OCI-LY3 (cell line): ENCODE results near the gene PNN.
"Not testable (repeated sequence)": the region's sequence is repeated elsewhere in the genome, so short reads cannot be mapped to it uniquely, and the experiment has no call there.

Experiments
- H2AFZ ChIP-seq: fragments of 200-600, 300-600 bp; shearing (Covaris generic); 2 replicates; pipeline ENCODE4 v1.6.0; 2014; ENCODE audit warnings: antibody characterized with exemption, low read depth, low read length
- H3K27ac ChIP-seq: fragments of 200-600, 300-600 bp; sonication (generic); 2 replicates; pipeline ENCODE4 v1.5.1; 2014; ENCODE audit warnings: mild to moderate bottlenecking, low read length, moderate library complexity, mixed read lengths
- H3K27me3 ChIP-seq: fragments of 200-600, 300-600 bp; sonication (generic); 2 replicates; pipeline ENCODE4 v1.6.1; 2014; ENCODE audit warnings: low read depth, low read length, mixed read lengths
- H3K36me3 ChIP-seq: fragments of 200-600, 300-600 bp; sonication (generic); replicated peaks from 2 replicates; pipeline ENCODE3; 2014; ENCODE audit warnings: low read depth, low read length, mixed read lengths
- H3K4me1 ChIP-seq: fragments of 300-600, 200-600 bp; sonication (generic); 2 replicates; pipeline ENCODE4 v1.6.1; 2014; ENCODE audit warnings: low read length, mixed read lengths
- H3K4me2 ChIP-seq: fragments of 200-600, 300-600 bp; sonication (generic); 2 replicates; pipeline ENCODE4 v1.6.1; 2014; ENCODE audit warnings: low read length, mixed read lengths
- H3K4me3 ChIP-seq: fragments of 300-600, 200-600 bp; sonication (generic); 2 replicates; pipeline ENCODE4 v1.5.1; 2014; ENCODE audit warnings: antibody characterized with exemption, mild to moderate bottlenecking, low read length, moderate library complexity
- H3K79me2 ChIP-seq: fragments of 300-600, 200-600 bp; shearing (Covaris generic); 2 replicates; pipeline ENCODE4 v1.6.1; 2014; ENCODE audit warnings: mild to moderate bottlenecking, low read length, mixed read lengths
- H3K9ac ChIP-seq: fragments of 300-600, 200-600 bp; shearing (Covaris generic); 2 replicates; pipeline ENCODE4 v1.6.0; 2014; ENCODE audit warnings: mild to moderate bottlenecking, low read length, moderate library complexity
- H3K9me3 ChIP-seq: fragments of 200-600, 300-600 bp; shearing (Covaris generic); 2 replicates; pipeline ENCODE4 v1.6.1; 2014; ENCODE audit warnings: low read length, mixed read lengths; ENCODE audit not compliant: insufficient read depth
- H4K20me1 ChIP-seq: fragments of 200-600, 300-600 bp; sonication (generic); 2 replicates; pipeline ENCODE4 v1.6.1; 2016; ENCODE audit warnings: low read length, mixed read lengths; ENCODE audit not compliant: insufficient read depth
- EZH2phosphoT487 ChIP-seq: fragments of 200-600 bp; shearing (Covaris generic); IDR thresholded peaks from 2 replicates; pipeline ENCODE4 v1.6.1; 2018; ENCODE audit warnings: antibody characterized with exemption, mixed run types, low read depth
- TF ChIP-seq, protein P1 (sequence below): fragments of 200-600, 300-600 bp; sonication (generic); IDR thresholded peaks from 2 replicates; pipeline ENCODE4 v1.5.1; 2014; ENCODE audit warnings: antibody characterized with exemption, low read length, low read depth

The PNN gene

DNA sequence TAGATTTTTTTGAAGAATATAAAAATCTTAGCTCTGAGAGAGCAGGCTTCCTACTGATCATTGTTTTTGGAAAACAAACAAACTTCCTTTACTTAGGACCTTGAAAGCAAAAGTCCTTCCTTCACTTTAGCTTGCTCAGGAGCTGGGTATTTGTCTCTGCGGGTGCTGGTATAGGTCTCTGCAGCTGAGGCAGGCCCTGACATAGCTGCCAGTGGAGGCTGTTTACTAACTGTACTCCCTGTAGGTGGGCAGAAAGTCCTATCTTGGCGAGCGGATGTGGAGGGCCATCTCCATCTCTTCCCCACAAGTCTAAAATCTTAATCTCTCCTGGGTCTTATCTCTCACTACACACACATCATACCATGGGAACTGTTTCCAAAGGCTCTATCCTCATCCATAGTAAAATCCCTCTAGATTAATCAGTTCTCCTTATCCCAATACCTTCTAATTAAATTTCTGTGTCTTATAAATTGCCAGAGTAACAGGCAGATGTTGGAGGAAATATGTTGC, 54.6 kb downstream of the PNN start:
- H2AFZ ChIP-seq = no peak overlapping the region
- H4K20me1 ChIP-seq = no peaks in the 10 kb centered on the region
- no peak overlapping the region for H3K4me3 ChIP-seq
- no peaks in the 10 kb centered on the region for H3K9me3 ChIP-seq
- TF ChIP-seq, protein P1, sequence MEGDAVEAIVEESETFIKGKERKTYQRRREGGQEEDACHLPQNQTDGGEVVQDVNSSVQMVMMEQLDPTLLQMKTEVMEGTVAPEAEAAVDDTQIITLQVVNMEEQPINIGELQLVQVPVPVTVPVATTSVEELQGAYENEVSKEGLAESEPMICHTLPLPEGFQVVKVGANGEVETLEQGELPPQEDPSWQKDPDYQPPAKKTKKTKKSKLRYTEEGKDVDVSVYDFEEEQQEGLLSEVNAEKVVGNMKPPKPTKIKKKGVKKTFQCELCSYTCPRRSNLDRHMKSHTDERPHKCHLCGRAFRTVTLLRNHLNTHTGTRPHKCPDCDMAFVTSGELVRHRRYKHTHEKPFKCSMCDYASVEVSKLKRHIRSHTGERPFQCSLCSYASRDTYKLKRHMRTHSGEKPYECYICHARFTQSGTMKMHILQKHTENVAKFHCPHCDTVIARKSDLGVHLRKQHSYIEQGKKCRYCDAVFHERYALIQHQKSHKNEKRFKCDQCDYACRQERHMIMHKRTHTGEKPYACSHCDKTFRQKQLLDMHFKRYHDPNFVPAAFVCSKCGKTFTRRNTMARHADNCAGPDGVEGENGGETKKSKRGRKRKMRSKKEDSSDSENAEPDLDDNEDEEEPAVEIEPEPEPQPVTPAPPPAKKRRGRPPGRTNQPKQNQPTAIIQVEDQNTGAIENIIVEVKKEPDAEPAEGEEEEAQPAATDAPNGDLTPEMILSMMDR = no peak
- TF ChIP-seq EZH2phosphoT487 = no peak
- H3K9ac ChIP-seq = no peak overlapping the region
- H3K27ac ChIP-seq = no peak overlapping the region
- no peak overlapping the region for H3K4me2 ChIP-seq
- no peaks in the 10 kb centered on the region for H3K79me2 ChIP-seq
- no peaks in the 10 kb centered on the region for H3K36me3 ChIP-seq
- no peaks in the 10 kb centered on the region for H3K27me3 ChIP-seq
- H3K4me1 ChIP-seq = peaks cover 7% of the 10 kb centered on the region; the same call in 1 of the 2 replicates

DNA sequence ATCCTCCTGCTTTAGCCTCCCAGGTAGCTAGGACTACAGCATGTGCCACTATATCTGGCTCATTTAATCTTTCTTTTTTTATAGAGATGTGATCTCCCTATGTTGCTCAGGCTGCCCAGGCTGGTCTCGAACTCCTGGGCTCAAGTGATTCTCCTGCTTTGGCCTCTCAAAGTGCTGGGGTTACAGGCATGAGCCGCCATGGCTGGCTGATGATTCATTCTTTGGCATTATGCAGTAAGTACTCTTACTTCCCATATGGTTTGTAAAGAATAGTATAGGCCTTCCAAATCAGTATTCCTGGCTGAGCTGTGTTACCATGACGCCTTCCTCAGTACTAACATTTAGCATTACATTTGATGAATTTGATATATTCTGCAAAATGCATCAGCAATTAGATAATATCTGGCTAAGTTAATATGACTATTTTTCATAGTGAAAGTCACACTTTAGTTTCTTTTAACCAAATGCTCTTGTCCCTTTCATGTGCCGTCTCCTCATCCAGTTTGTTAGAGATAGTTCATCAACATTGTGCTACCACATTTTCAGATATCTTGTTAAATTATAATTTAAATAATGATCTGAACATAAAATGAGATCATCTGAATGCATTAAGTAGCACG, 55.5 kb downstream of the PNN start:
- no peak overlapping the region for H3K9ac ChIP-seq
- TF ChIP-seq EZH2phosphoT487 = no peak
- TF ChIP-seq, protein P1 = no peak
- H3K4me1 ChIP-seq = peaks cover 7% of the 10 kb centered on the region; the same call in 1 of the 2 replicates
- H2AFZ ChIP-seq = peak overlapping the region; percentile 44; the same call in 1 of the 2 replicates
- H3K4me3 ChIP-seq = no peak overlapping the region
- H3K79me2 ChIP-seq = no peaks in the 10 kb centered on the region
- no peaks in the 10 kb centered on the region for H3K9me3 ChIP-seq
- H3K27me3 ChIP-seq = no peaks in the 10 kb centered on the region
- no peak overlapping the region for H3K4me2 ChIP-seq
- no peak overlapping the region for H3K27ac ChIP-seq
- no peaks in the 10 kb centered on the region for H4K20me1 ChIP-seq
- H3K36me3 ChIP-seq = no peaks in the 10 kb centered on the region

DNA sequence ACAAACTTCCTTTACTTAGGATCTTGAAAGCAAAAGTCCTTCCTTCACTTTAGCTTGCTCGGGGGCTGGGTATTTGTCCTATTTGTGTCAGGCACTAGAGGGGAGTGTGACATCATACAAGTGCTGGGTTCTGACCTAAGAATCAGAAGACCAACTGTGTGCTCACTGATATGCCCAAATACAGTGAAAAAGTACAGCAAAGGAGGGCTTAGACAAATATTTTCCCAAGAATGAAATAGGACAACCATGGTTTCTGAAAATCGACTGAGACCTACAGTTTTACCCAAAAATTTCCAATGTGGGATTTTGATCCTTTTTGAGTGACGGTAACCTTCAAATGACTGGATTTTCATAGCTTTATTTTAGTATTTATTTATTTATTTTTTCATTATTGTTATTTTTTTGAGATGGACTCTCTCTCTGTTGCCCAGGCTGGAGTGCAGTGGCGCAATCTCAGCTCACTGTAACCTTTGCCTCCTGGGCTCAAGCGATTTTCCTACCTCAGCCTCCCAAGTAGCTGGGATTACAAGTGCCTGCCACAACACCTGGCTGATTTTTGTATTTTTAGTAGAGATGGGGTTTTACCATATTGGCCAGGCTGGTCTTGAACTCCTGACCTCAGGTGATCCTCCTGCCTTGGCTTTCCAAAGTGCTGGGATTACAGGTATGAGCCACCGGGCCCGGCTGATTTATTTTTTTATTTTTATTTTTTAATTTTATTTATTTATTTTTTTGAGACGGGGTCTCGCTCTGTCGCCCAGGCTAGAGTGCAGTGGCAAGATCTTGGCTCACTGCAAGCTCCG, 56.9 kb downstream of the PNN start:
- not testable (repeated sequence) for H3K27ac ChIP-seq, H4K20me1 ChIP-seq, H3K9ac ChIP-seq, H3K4me3 ChIP-seq, H3K36me3 ChIP-seq, H3K4me1 ChIP-seq, H3K27me3 ChIP-seq, H3K9me3 ChIP-seq, H3K79me2 ChIP-seq
- Histone ChIP-seq H2AFZ (peak overlapping the region; percentile 80), H3K4me2 (peak overlapping the region; percentile 44)
- TF ChIP-seq, protein P1 = peak; percentile 76
